Measurements from ENCODE around the gene MON2. TPM values are rescaled to one million over a fixed set of nuclear protein-coding genes. Genes with fewer than 3 reads are reported as not detected.
"Not testable (repeated sequence)": the region's sequence is repeated elsewhere in the genome, so short reads cannot be mapped to it uniquely, and the experiment has no call there.

MON2 gene
- total RNA-seq, 4 donors from 2014 or later = 23.5 to 75.8 (median 40.6) TPM

DNA sequence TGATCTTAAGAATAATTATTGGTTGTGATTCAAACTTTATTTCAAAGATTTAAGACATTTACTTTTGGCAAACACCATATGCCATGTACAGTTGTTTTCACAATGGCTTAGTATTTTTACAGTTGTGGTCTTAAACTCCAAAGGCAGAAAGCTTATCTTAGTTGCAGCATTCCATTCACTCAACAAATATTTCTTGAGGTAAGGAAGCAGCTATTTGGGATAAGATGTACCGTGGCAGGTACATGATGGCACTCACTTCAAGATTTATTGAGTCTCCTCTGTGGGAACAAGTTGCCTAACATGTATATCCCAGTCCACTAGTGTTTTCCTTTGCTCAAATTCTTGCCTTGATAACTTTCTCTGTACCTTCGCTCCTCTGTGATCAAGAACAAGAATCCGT, 8.0 kb upstream of the MON2 start:
- Histone ChIP-seq H3K36me3 (no peaks in the 10 kb centered on the region), H3K27me3 (no peaks in the 10 kb centered on the region), H3K4me3 (no peak overlapping the region), H3K9me3 (no peaks in the 10 kb centered on the region), H3K27ac (no peak overlapping the region), H3K4me1 (no peaks in the 10 kb centered on the region)
- WGBS, 2 donors (ENCODE audit: low coverage in 1 of 2) = 86 to 92% methylated on average over 3 of the region's 3 CpGs
- TF ChIP-seq POLR2AphosphoS5 (IDR thresholded peaks at IDR 0.05) (no peak), POLR2A (IDR thresholded peaks at IDR 0.05) (no peak), EP300 (IDR thresholded peaks at IDR 0.05) (no peak)
- TF ChIP-seq, protein P1, sequence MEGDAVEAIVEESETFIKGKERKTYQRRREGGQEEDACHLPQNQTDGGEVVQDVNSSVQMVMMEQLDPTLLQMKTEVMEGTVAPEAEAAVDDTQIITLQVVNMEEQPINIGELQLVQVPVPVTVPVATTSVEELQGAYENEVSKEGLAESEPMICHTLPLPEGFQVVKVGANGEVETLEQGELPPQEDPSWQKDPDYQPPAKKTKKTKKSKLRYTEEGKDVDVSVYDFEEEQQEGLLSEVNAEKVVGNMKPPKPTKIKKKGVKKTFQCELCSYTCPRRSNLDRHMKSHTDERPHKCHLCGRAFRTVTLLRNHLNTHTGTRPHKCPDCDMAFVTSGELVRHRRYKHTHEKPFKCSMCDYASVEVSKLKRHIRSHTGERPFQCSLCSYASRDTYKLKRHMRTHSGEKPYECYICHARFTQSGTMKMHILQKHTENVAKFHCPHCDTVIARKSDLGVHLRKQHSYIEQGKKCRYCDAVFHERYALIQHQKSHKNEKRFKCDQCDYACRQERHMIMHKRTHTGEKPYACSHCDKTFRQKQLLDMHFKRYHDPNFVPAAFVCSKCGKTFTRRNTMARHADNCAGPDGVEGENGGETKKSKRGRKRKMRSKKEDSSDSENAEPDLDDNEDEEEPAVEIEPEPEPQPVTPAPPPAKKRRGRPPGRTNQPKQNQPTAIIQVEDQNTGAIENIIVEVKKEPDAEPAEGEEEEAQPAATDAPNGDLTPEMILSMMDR (IDR thresholded peaks at IDR 0.05) = no peak
- no peak for ATAC-seq

DNA sequence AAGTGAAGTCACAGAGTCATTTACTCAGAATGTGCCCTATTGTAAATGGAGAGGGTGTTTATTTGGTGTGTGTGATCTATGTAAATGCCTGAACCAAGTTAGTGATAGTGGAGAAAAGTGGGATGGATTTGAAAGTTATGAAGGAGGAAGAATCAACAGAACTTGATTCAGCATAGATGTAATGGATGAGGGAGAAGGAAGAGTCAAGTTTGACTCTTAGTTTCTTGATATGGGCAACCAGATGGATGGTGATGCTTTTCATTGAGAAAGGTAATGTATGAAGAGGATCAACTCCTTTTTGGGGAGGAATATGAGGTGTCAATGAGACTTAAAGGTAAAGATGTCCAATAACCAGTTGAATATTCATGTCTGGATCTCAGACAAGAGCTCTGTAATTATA, 6.7 kb upstream of the MON2 start:
- Histone ChIP-seq H3K4me1 (no peaks in the 10 kb centered on the region), H3K36me3 (no peaks in the 10 kb centered on the region), H3K4me3 (no peak overlapping the region), H3K27ac (no peak overlapping the region), H3K27me3 (no peaks in the 10 kb centered on the region), H3K9me3 (no peaks in the 10 kb centered on the region)
- no peak for ATAC-seq
- TF ChIP-seq EP300 (IDR thresholded peaks at IDR 0.05) (no peak), POLR2A (IDR thresholded peaks at IDR 0.05) (no peak), POLR2AphosphoS5 (IDR thresholded peaks at IDR 0.05) (no peak)
- TF ChIP-seq, protein P1 (IDR thresholded peaks at IDR 0.05) = no peak

DNA sequence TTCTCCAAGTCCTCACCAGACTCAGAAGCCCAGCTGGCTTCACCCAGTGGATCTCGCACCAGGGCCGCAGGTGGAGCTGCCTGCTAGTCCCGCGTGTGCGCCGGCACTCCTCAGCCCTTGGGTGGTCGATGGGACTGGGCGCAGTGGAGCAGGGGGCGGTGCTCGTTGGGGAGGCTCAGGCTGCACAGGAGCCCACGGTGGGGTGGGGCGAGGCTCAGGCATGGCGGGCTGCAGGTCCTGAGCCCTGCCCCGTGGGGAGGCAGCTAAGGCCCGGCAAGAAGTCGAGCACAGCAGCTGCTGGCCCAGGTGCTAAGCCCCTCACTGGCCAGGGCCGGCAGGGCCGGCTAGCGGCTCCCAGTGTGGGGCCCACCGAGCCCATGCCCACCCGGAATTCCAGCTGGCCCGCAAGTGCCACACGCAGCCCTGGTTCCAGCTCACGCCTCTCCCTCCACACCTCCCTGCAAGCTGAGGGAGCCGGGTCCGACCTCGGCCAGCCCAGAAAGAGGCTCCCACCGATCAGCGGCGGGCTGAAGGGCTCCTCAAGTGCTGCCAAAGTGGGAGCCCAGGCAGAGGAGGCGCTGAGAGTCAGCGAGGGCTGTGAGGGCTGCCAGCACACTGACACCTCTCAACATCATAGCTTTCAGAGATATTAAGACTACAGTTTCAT, 5.3 kb upstream of the MON2 start:
- H3K27ac ChIP-seq, H3K9me3 ChIP-seq, H3K36me3 ChIP-seq, ATAC-seq, H3K4me1 ChIP-seq, H3K4me3 ChIP-seq, H3K27me3 ChIP-seq: not testable (repeated sequence)
- 100% methylated on average over 1 of the region's 32 CpGs; no CpG with 5 or more reads in 1 of the 2 donors for WGBS, 2 donors (ENCODE audit: low coverage in 1 of 2)

DNA sequence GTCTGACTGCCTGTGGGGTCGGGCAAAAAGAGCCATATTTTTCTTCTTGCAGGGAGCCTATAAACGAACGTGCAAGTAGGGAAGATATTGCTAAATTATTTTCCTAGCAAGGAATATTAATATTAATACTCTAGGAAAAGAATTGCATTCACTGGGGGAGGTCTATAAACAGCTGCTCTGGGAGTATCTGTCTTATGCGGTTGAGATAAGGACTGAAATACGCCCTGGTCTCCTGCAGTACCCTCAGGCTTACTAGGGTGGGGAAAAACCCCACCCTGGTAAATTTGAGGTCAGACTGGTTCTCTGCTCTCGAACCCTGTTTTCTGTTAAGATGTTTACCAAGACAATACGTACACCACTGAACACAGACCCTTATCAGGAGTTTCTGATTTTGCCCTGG, 3.4 kb upstream of the MON2 start:
- peaks cover 0 to 18% (median 0%) of the 10 kb centered on the region in 3 donors for H3K4me1 ChIP-seq
- not testable (repeated sequence) for H3K27me3 ChIP-seq, H3K9me3 ChIP-seq, ATAC-seq, H3K27ac ChIP-seq, H3K36me3 ChIP-seq, H3K4me3 ChIP-seq
- 72 to 85% methylated on average over 7 of the region's 7 CpGs for WGBS, 2 donors (ENCODE audit: low coverage in 1 of 2)

DNA sequence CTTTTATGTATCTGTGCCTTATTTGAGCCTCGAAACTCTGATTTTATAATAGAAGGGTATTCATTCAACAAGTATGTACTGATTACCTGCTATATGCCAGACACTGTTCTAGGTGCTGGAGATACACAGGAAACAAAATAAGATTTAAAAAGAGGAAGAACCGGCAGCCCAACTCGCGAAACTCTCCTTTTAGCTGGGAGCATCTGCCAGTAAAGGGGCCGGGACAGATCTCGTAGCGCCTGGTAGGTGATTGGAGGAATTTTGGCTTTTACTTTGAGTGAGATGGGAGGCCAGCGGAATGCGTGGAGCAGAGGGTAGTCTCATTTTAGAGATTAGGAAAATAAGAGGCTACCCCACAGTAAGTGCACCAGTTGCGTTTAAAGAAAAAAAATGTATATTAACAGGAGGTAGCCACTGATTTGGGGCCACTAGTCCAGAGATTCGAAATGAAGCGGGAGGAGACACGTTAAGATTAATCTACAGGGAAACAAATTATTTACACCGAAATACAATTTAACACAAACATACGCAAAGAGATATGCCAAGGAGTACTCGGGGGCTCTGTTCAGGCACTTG, 520 bp upstream of the MON2 start:
- no peaks in the 10 kb centered on the region for H3K9me3 ChIP-seq
- peak overlapping the region; percentile 72 to 93 (median 86) for H3K27ac ChIP-seq
- WGBS, 2 donors (ENCODE audit: low coverage in 1 of 2) = 1% methylated on average over 16 of the region's 16 CpGs
- peaks cover 0 to 6% of the 10 kb centered on the region in 2 donors for H3K36me3 ChIP-seq
- TF ChIP-seq EP300 (IDR thresholded peaks at IDR 0.05) (no peak), POLR2AphosphoS5 (IDR thresholded peaks at IDR 0.05) (no peak), POLR2A (IDR thresholded peaks at IDR 0.05) (no peak)
- TF ChIP-seq, protein P1 (IDR thresholded peaks at IDR 0.05) = no peak
- ATAC-seq = peak; percentile 68
- H3K4me1 ChIP-seq = peaks cover 0 to 43% (median 14%) of the 10 kb centered on the region in 3 donors
- peak overlapping the region; percentile 57 to 73 for H3K4me3 ChIP-seq
- no peaks in the 10 kb centered on the region for H3K27me3 ChIP-seq

DNA sequence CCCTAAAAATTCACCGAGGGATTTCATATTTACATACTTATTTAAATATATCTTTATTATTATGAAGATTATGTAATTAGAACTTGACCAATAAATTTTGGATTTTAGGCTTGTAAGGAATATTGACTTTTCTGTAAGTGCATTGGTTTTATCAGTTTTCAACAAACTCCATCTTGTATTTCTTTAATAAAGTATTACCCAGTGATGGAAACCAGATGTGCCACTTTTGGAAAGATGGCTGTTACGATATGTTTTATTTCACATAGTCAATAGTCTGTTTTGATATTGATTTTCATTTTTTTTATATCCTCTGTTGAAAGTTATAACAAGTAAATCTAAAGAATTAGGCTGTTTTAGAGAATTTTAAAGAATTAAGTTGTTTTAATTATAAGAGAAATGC, 1.8 kb downstream of the MON2 start:
- no peaks in the 10 kb centered on the region for H3K9me3 ChIP-seq
- H3K4me3 ChIP-seq = peak overlapping the region in 1 of 2 donors; percentile 73
- H3K4me1 ChIP-seq = peaks cover 0 to 58% (median 17%) of the 10 kb centered on the region in 3 donors
- no peaks in the 10 kb centered on the region for H3K27me3 ChIP-seq
- WGBS, 2 donors (ENCODE audit: low coverage in 1 of 2) = 62 to 66% methylated on average over 2 of the region's 2 CpGs
- H3K27ac ChIP-seq = no peak overlapping the region
- TF ChIP-seq EP300 (IDR thresholded peaks at IDR 0.05) = no peak
- no peak for TF ChIP-seq POLR2A (IDR thresholded peaks at IDR 0.05)
- no peak for TF ChIP-seq POLR2AphosphoS5 (IDR thresholded peaks at IDR 0.05)
- TF ChIP-seq, protein P1 (IDR thresholded peaks at IDR 0.05) = no peak
- no peak for ATAC-seq
- H3K36me3 ChIP-seq = peaks cover 0 to 6% of the 10 kb centered on the region in 2 donors
